ENCODE results near the gene RASGEF1C.
"Not testable (repeated sequence)": the region's sequence is repeated elsewhere in the genome, so short reads cannot be mapped to it uniquely, and the experiment has no call there.

Gene RASGEF1C

GRCh38 chr5:180126716-180127681, 82.0 kb downstream of the RASGEF1C start:
- DNase-seq (ENCODE audit: insufficient read length, low spot score) (no peak), FAIRE-seq (no peak)
- no peak for TF ChIP-seq POLR2A (IDR thresholded peaks at IDR 0.05; ENCODE audit: low read depth, low read length)

- DNase-seq (ENCODE audit: insufficient read length, low spot score); FAIRE-seq: not testable (repeated sequence)
Measured at GRCh38 chr5:180126156-180126555, 82.9 kb downstream of the RASGEF1C start.

- not testable (repeated sequence) for DNase-seq (ENCODE audit: insufficient read length, low spot score); FAIRE-seq
Measured at GRCh38 chr5:180124662-180125061, 84.3 kb downstream of the RASGEF1C start.

GRCh38 chr5:180122875-180123274, 86.1 kb downstream of the RASGEF1C start:
- DNase-seq (ENCODE audit: insufficient read length, low spot score) (no peak), FAIRE-seq (no peak)
- no peak for TF ChIP-seq POLR2A (IDR thresholded peaks at IDR 0.05; ENCODE audit: low read depth, low read length)

GRCh38 chr5:180121826-180122413, 87.1 kb downstream of the RASGEF1C start:
- no peak for TF ChIP-seq POLR2A (IDR thresholded peaks at IDR 0.05; ENCODE audit: low read depth, low read length)
- DNase-seq (ENCODE audit: insufficient read length, low spot score) (no peak), FAIRE-seq (no peak)

GRCh38 chr5:180120237-180121101, 88.5 kb downstream of the RASGEF1C start:
- FAIRE-seq (no peak), DNase-seq (ENCODE audit: insufficient read length, low spot score) (no peak)
- no peak for TF ChIP-seq POLR2A (IDR thresholded peaks at IDR 0.05; ENCODE audit: low read depth, low read length)

GRCh38 chr5:180119903-180120236, 89.1 kb downstream of the RASGEF1C start:
- no peak for DNase-seq (ENCODE audit: insufficient read length, low spot score)
- TF ChIP-seq POLR2A (IDR thresholded peaks at IDR 0.05; ENCODE audit: low read depth, low read length): no peak
- no peak for FAIRE-seq

GRCh38 chr5:180119031-180119902, 89.7 kb downstream of the RASGEF1C start:
- FAIRE-seq (no peak), DNase-seq (ENCODE audit: insufficient read length, low spot score) (no peak)
- no peak for TF ChIP-seq POLR2A (IDR thresholded peaks at IDR 0.05; ENCODE audit: low read depth, low read length)

- FAIRE-seq (no peak), DNase-seq (ENCODE audit: insufficient read length, low spot score) (no peak)
- TF ChIP-seq POLR2A (IDR thresholded peaks at IDR 0.05; ENCODE audit: low read depth, low read length): no peak
Measured at GRCh38 chr5:180118391-180118791, 90.6 kb downstream of the RASGEF1C start.

- no peak for DNase-seq (ENCODE audit: insufficient read length, low spot score)
- TF ChIP-seq POLR2A (IDR thresholded peaks at IDR 0.05; ENCODE audit: low read depth, low read length): no peak
- FAIRE-seq: no peak
Measured at GRCh38 chr5:180117000-180117725, 91.8 kb downstream of the RASGEF1C start.

- no peak for FAIRE-seq
- no peak for DNase-seq (ENCODE audit: insufficient read length, low spot score)
- TF ChIP-seq POLR2A (IDR thresholded peaks at IDR 0.05; ENCODE audit: low read depth, low read length): no peak
Measured at GRCh38 chr5:180116077-180116999, 92.7 kb downstream of the RASGEF1C start.

Data from H54 (cell line).